Esophagus muscularis mucosa (tissue), 4 donors: ENCODE data around the gene KCNQ5.

ENCODE experiments used
- CTCF ChIP-seq, 3 experiments: fragments of 200-600 bp in 2 of 3; fragments of 450-650 bp in 1 of 3; sonication (generic) in 2 of 3; IDR thresholded peaks; one replicate each; pipeline ENCODE4 v1.5.1; 2017 to 2019; ENCODE audit warnings: antibody characterized with exemption in 3 of 3, mild to moderate bottlenecking in 2 of 3, moderate library complexity in 1 of 3
- EP300 ChIP-seq: sonication (generic); formaldehyde crosslinking; IDR thresholded peaks from one replicate; pipeline ENCODE4 v1.6.1; 2017; ENCODE audit warnings: antibody characterized with exemption
- POLR2A ChIP-seq: fragments of 450-650 bp; IDR thresholded peaks from one replicate; pipeline ENCODE4 v1.6.1; 2017; ENCODE audit warnings: antibody characterized with exemption, moderate library complexity, mild to moderate bottlenecking, low read depth
- POLR2AphosphoS5 ChIP-seq, 2 donors: sonication (generic); formaldehyde crosslinking; IDR thresholded peaks; one replicate each; pipeline ENCODE4 v1.6.1; 2017; ENCODE audit warnings: antibody characterized with exemption in 2 of 2

DNA sequence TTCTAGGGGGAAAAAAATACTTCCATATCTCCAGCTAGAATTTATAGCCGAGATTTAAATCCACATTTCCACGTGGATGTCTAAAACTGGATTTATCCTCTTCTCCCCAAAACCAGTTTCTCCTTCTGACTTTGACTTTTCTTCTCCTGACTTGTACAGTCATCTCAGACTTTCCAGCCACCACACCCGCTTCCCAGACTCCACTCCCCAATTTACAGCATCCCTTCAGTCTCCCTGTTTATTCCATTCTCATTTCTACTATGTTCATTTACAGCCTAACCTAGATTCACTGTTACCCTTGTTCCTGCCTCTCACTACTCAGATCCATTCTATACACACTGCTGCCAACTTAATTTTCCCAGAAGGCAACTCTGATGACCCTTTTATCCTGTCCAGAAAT lies 378.6 kb downstream of the KCNQ5 start:
- TF ChIP-seq POLR2A (no peak), CTCF (IDR thresholded peaks at IDR 0.05) (no peak), POLR2AphosphoS5 (IDR thresholded peaks at IDR 0.05) (no peak), EP300 (no peak)
